Stomach smooth muscle (tissue), 2 donors: ENCODE data around the gene ABCC6.

Experiments
- H3K27ac ChIP-seq: one replicate; pipeline ENCODE4 v1.7.0; 2013; ENCODE audit warnings: mild to moderate bottlenecking, low read length, inconsistent platforms
- H3K27me3 ChIP-seq, 2 donors: one replicate each; pipeline ENCODE4 v1.7.0; 2013; ENCODE audit warnings: low read length in 2 of 2; ENCODE audit not compliant: insufficient read depth in 2 of 2, control insufficient read depth in 1 of 2
- H3K36me3 ChIP-seq, 2 donors: one replicate each; pipeline ENCODE4 v1.7.0; 2013; ENCODE audit warnings: low read length in 2 of 2; ENCODE audit not compliant: control insufficient read depth in 2 of 2, insufficient read depth in 2 of 2
- H3K4me1 ChIP-seq: one replicate; pipeline ENCODE4 v1.7.0; 2013; ENCODE audit warnings: low read length; ENCODE audit not compliant: control insufficient read depth, insufficient read depth
- H3K4me3 ChIP-seq, 2 donors: one replicate each; pipeline ENCODE4 v1.7.0; 2013; ENCODE audit warnings: low read length in 2 of 2
- H3K9ac ChIP-seq, 2 donors: one replicate each; pipeline ENCODE4 v1.7.0; 2013; ENCODE audit warnings: low read length in 2 of 2, mild to moderate bottlenecking in 1 of 2
- H3K9me3 ChIP-seq, 2 donors: one replicate each; pipeline ENCODE4 v1.7.0; 2013; ENCODE audit warnings: low read length in 2 of 2; ENCODE audit not compliant: control insufficient read depth in 2 of 2
- donor health status: healthy.
- donor health status: Pancreatic carcinoma.

ABCC6 gene

GRCh38 chr16:16118337-16118736, 105.0 kb downstream of the ABCC6 start:
- Histone ChIP-seq H3K36me3 (peaks cover 23 to 39% of the 10 kb centered on the region in 2 donors), H3K4me1 (peaks cover 19% of the 10 kb centered on the region), H3K9me3 (no peaks in the 10 kb centered on the region), H3K27ac (no peak overlapping the region), H3K27me3 (no peaks in the 10 kb centered on the region), H3K4me3 (no peak overlapping the region), H3K9ac (no peak overlapping the region)

GRCh38 chr16:16116841-16117240, 106.5 kb downstream of the ABCC6 start:
- Histone ChIP-seq H3K9ac (no peak overlapping the region), H3K4me1 (peaks cover 19% of the 10 kb centered on the region), H3K4me3 (no peak overlapping the region), H3K36me3 (peaks cover 22 to 44% of the 10 kb centered on the region in 2 donors), H3K27ac (no peak overlapping the region), H3K9me3 (no peaks in the 10 kb centered on the region), H3K27me3 (no peaks in the 10 kb centered on the region)

- no peaks in the 10 kb centered on the region for H3K9me3 ChIP-seq
- H3K36me3 ChIP-seq: peaks cover 30 to 44% of the 10 kb centered on the region in 2 donors
- H3K4me1 ChIP-seq: peaks cover 11% of the 10 kb centered on the region
- no peak overlapping the region for H3K27ac ChIP-seq
- no peak overlapping the region for H3K4me3 ChIP-seq
- H3K27me3 ChIP-seq: no peaks in the 10 kb centered on the region
- no peak overlapping the region for H3K9ac ChIP-seq
Observed at GRCh38 chr16:16113076-16113475, 110.2 kb downstream of the ABCC6 start.

GRCh38 chr16:16112450-16113053, 110.7 kb downstream of the ABCC6 start:
- peaks cover 30 to 40% of the 10 kb centered on the region in 2 donors for H3K36me3 ChIP-seq

GRCh38 chr16:16111639-16112038, 111.7 kb downstream of the ABCC6 start:
- peaks cover 11% of the 10 kb centered on the region for H3K4me1 ChIP-seq
- H3K27ac ChIP-seq: no peak overlapping the region
- H3K9ac ChIP-seq: no peak overlapping the region
- no peak overlapping the region for H3K4me3 ChIP-seq
- no peaks in the 10 kb centered on the region for H3K27me3 ChIP-seq
- no peaks in the 10 kb centered on the region for H3K9me3 ChIP-seq
- peaks cover 26 to 37% of the 10 kb centered on the region in 2 donors for H3K36me3 ChIP-seq

More at GRCh38 chr16:16112450-16113053, 110.7 kb downstream of the ABCC6 start:
- no peak overlapping the region for H3K9ac ChIP-seq
- H3K9me3 ChIP-seq: no peaks in the 10 kb centered on the region
- H3K4me3 ChIP-seq: no peak overlapping the region
- no peak overlapping the region for H3K27ac ChIP-seq
- peaks cover 11% of the 10 kb centered on the region for H3K4me1 ChIP-seq
- H3K27me3 ChIP-seq: no peaks in the 10 kb centered on the region

- Histone ChIP-seq H3K27me3 (no peaks in the 10 kb centered on the region), H3K9ac (no peak overlapping the region), H3K27ac (peak overlapping the region; percentile 60), H3K36me3 (peaks cover 27 to 36% of the 10 kb centered on the region in 2 donors), H3K9me3 (no peaks in the 10 kb centered on the region), H3K4me3 (no peak overlapping the region), H3K4me1 (peaks cover 11% of the 10 kb centered on the region)
Observed at GRCh38 chr16:16110111-16110490, 113.2 kb downstream of the ABCC6 start.

- Histone ChIP-seq H3K36me3 (peaks cover 27 to 33% of the 10 kb centered on the region in 2 donors), H3K9ac (no peak overlapping the region), H3K27me3 (no peaks in the 10 kb centered on the region)
Observed at GRCh38 chr16:16109453-16110110, 113.7 kb downstream of the ABCC6 start.

GRCh38 chr16:16108759-16109158, 114.5 kb downstream of the ABCC6 start:
- H3K9me3 ChIP-seq: no peaks in the 10 kb centered on the region
- no peaks in the 10 kb centered on the region for H3K27me3 ChIP-seq
- H3K27ac ChIP-seq: peak overlapping the region; percentile 60
- H3K36me3 ChIP-seq: peaks cover 32 to 35% of the 10 kb centered on the region in 2 donors
- H3K4me1 ChIP-seq: peaks cover 11% of the 10 kb centered on the region
- H3K9ac ChIP-seq: no peak overlapping the region
- no peak overlapping the region for H3K4me3 ChIP-seq

More at GRCh38 chr16:16109453-16110110, 113.7 kb downstream of the ABCC6 start:
- Histone ChIP-seq H3K4me1 (peaks cover 11% of the 10 kb centered on the region), H3K4me3 (no peak overlapping the region), H3K9me3 (no peaks in the 10 kb centered on the region), H3K27ac (peak overlapping the region; percentile 60)

- H3K4me3 ChIP-seq: no peak overlapping the region
- peaks cover 11% of the 10 kb centered on the region for H3K4me1 ChIP-seq
- no peaks in the 10 kb centered on the region for H3K27me3 ChIP-seq
- H3K9ac ChIP-seq: no peak overlapping the region
- no peaks in the 10 kb centered on the region for H3K9me3 ChIP-seq
- H3K36me3 ChIP-seq: peaks cover 31% of the 10 kb centered on the region in 2 donors
- H3K27ac ChIP-seq: peak overlapping the region; percentile 60
Observed at GRCh38 chr16:16107839-16108238, 115.5 kb downstream of the ABCC6 start.

GRCh38 chr16:16106466-16106865, 116.8 kb downstream of the ABCC6 start:
- Histone ChIP-seq H3K4me3 (no peak overlapping the region), H3K27ac (no peak overlapping the region)

GRCh38 chr16:16105646-16106045, 117.6 kb downstream of the ABCC6 start:
- Histone ChIP-seq H3K27ac (no peak overlapping the region), H3K4me1 (peaks cover 26% of the 10 kb centered on the region), H3K9me3 (no peaks in the 10 kb centered on the region), H3K4me3 (no peak overlapping the region), H3K9ac (no peak overlapping the region), H3K27me3 (no peaks in the 10 kb centered on the region), H3K36me3 (peaks cover 17 to 23% of the 10 kb centered on the region in 2 donors)

More at GRCh38 chr16:16106466-16106865, 116.8 kb downstream of the ABCC6 start:
- H3K27me3 ChIP-seq: no peaks in the 10 kb centered on the region
- peaks cover 21 to 26% of the 10 kb centered on the region in 2 donors for H3K36me3 ChIP-seq
- H3K9ac ChIP-seq: no peak overlapping the region
- H3K4me1 ChIP-seq: peaks cover 22% of the 10 kb centered on the region
- no peaks in the 10 kb centered on the region for H3K9me3 ChIP-seq
